Measurements from ENCODE around the gene RBM47. TPM values are rescaled to one million over a fixed set of nuclear protein-coding genes. Genes with fewer than 3 reads are reported as not detected.

Gene RBM47
- total RNA-seq, 2 experiments from 2014 or later = 1.7 to 2.6 TPM

- H3K9me3 Mint-ChIP-seq = no peaks in the 10 kb centered on the region
- peaks cover 29% of the 10 kb centered on the region for H3K4me1 Mint-ChIP-seq (ENCODE audit: low read depth)
- H3K27me3 Mint-ChIP-seq = peaks cover 35% of the 10 kb centered on the region
- POLR2A ChIA-PET = interaction anchor here (1.3 kb wide), 1 partner anchor 51 kb away, joined by 3 read pairs; no protein-coding TSS in a partner anchor
- no peaks in the 10 kb centered on the region for H3K36me3 Mint-ChIP-seq
- no peak overlapping the region for H3K27ac Mint-ChIP-seq
- H3K4me3 Mint-ChIP-seq = no peak overlapping the region
- DNase-seq = peak; percentile 51
- intact Hi-C loops (cut with micrococcal nuclease) = loop anchor here (2.0 kb wide), 1 partner anchor 41 kb away; no protein-coding TSS in a partner anchor
- CTCF ChIA-PET = interaction anchor here (0.9 kb wide), 1 partner anchor 170 kb away, joined by 3 read pairs; no protein-coding TSS in a partner anchor
Observed at GRCh38 chr4:40621592-40622512, 7.8 kb downstream of the RBM47 start.

GRCh38 chr4:40621229-40621591, 8.5 kb downstream of the RBM47 start:
- peaks cover 26% of the 10 kb centered on the region for H3K4me1 Mint-ChIP-seq (ENCODE audit: low read depth)
- no peak overlapping the region for H3K27ac Mint-ChIP-seq
- no peak for DNase-seq
- POLR2A ChIA-PET = no interaction called here
- no peaks in the 10 kb centered on the region for H3K36me3 Mint-ChIP-seq
- H3K9me3 Mint-ChIP-seq = no peaks in the 10 kb centered on the region
- CTCF ChIA-PET = no interaction called here
- H3K4me3 Mint-ChIP-seq = no peak overlapping the region
- H3K27me3 Mint-ChIP-seq = peaks cover 29% of the 10 kb centered on the region
- intact Hi-C loops (cut with micrococcal nuclease) = no loop called here

- Mint-ChIP-seq H3K36me3 (no peaks in the 10 kb centered on the region), H3K4me3 (no peak overlapping the region), H3K27me3 (peaks cover 21% of the 10 kb centered on the region), H3K27ac (no peak overlapping the region), H3K4me1 (ENCODE audit: low read depth) (peaks cover 22% of the 10 kb centered on the region), H3K9me3 (no peaks in the 10 kb centered on the region)
- CTCF ChIA-PET = no interaction called here
- intact Hi-C loops (cut with micrococcal nuclease) = no loop called here
- DNase-seq = no peak
- POLR2A ChIA-PET = no interaction called here
Observed at GRCh38 chr4:40619600-40619999, 10.1 kb downstream of the RBM47 start.

- peaks cover 22% of the 10 kb centered on the region for H3K4me1 Mint-ChIP-seq (ENCODE audit: low read depth)
- ChIA-PET POLR2A (no interaction called here), CTCF (no interaction called here)
Observed at GRCh38 chr4:40617872-40618271, 11.8 kb downstream of the RBM47 start.

GRCh38 chr4:40614031-40614430, 15.6 kb downstream of the RBM47 start:
- H3K27me3 Mint-ChIP-seq = peaks cover 3% of the 10 kb centered on the region
- no peaks in the 10 kb centered on the region for H3K9me3 Mint-ChIP-seq
- intact Hi-C loops (cut with micrococcal nuclease) = no loop called here
- POLR2A ChIA-PET = no interaction called here
- H3K27ac Mint-ChIP-seq = no peak overlapping the region
- CTCF ChIA-PET = interaction anchor here (0.7 kb wide), 1 partner anchor 26 kb away, joined by 6 read pairs; no protein-coding TSS in a partner anchor
- no peak overlapping the region for H3K4me3 Mint-ChIP-seq
- no peak for DNase-seq
- H3K36me3 Mint-ChIP-seq = no peaks in the 10 kb centered on the region
- H3K4me1 Mint-ChIP-seq (ENCODE audit: low read depth) = peaks cover 8% of the 10 kb centered on the region

More at GRCh38 chr4:40617872-40618271, 11.8 kb downstream of the RBM47 start:
- Mint-ChIP-seq H3K4me3 (no peak overlapping the region), H3K27me3 (peaks cover 17% of the 10 kb centered on the region), H3K36me3 (no peaks in the 10 kb centered on the region), H3K9me3 (no peaks in the 10 kb centered on the region), H3K27ac (no peak overlapping the region)
- DNase-seq = no peak
- intact Hi-C loops (cut with micrococcal nuclease) = no loop called here

GRCh38 chr4:40613456-40613855, 16.2 kb downstream of the RBM47 start:
- Mint-ChIP-seq H3K27ac (no peak overlapping the region), H3K36me3 (no peaks in the 10 kb centered on the region), H3K27me3 (no peaks in the 10 kb centered on the region), H3K9me3 (no peaks in the 10 kb centered on the region), H3K4me3 (no peak overlapping the region), H3K4me1 (ENCODE audit: low read depth) (peaks cover 8% of the 10 kb centered on the region)
- POLR2A ChIA-PET = no interaction called here
- DNase-seq = no peak
- CTCF ChIA-PET = interaction anchor here (0.7 to 1.1 kb wide), 2 partner anchors 25 to 121 kb away, joined by 3 to 6 read pairs; no protein-coding TSS in a partner anchor
- intact Hi-C loops (cut with micrococcal nuclease) = no loop called here

GRCh38 chr4:40612831-40613230, 16.8 kb downstream of the RBM47 start:
- CTCF ChIA-PET = interaction anchor here (0.8 to 1.1 kb wide), 2 partner anchors 121 to 285 kb away, joined by 3 read pairs; no protein-coding TSS in a partner anchor
- no peak overlapping the region for H3K4me3 Mint-ChIP-seq
- no peak overlapping the region for H3K27ac Mint-ChIP-seq
- H3K4me1 Mint-ChIP-seq (ENCODE audit: low read depth) = peaks cover 8% of the 10 kb centered on the region
- POLR2A ChIA-PET = no interaction called here
- no peak for DNase-seq
- H3K9me3 Mint-ChIP-seq = no peaks in the 10 kb centered on the region
- no peaks in the 10 kb centered on the region for H3K27me3 Mint-ChIP-seq
- H3K36me3 Mint-ChIP-seq = no peaks in the 10 kb centered on the region
- intact Hi-C loops (cut with micrococcal nuclease) = no loop called here

- H3K27me3 Mint-ChIP-seq = no peaks in the 10 kb centered on the region
- CTCF ChIA-PET = interaction anchor here (0.8 to 1.1 kb wide), 2 partner anchors 122 to 285 kb away, joined by 3 read pairs; no protein-coding TSS in a partner anchor
- H3K27ac Mint-ChIP-seq = no peak overlapping the region
- H3K4me3 Mint-ChIP-seq = no peak overlapping the region
- H3K9me3 Mint-ChIP-seq = no peaks in the 10 kb centered on the region
- no peak for DNase-seq
- intact Hi-C loops (cut with micrococcal nuclease) = no loop called here
- POLR2A ChIA-PET = no interaction called here
- H3K36me3 Mint-ChIP-seq = no peaks in the 10 kb centered on the region
- peaks cover 8% of the 10 kb centered on the region for H3K4me1 Mint-ChIP-seq (ENCODE audit: low read depth)
Observed at GRCh38 chr4:40612283-40612682, 17.4 kb downstream of the RBM47 start.

- H3K36me3 Mint-ChIP-seq = no peaks in the 10 kb centered on the region
- H3K9me3 Mint-ChIP-seq = no peaks in the 10 kb centered on the region
- H3K4me1 Mint-ChIP-seq (ENCODE audit: low read depth) = peaks cover 3% of the 10 kb centered on the region
- peaks cover 4% of the 10 kb centered on the region for H3K27me3 Mint-ChIP-seq
- no peak overlapping the region for H3K4me3 Mint-ChIP-seq
- no peak for DNase-seq
- ChIA-PET POLR2A (no interaction called here), CTCF (no interaction called here)
- intact Hi-C loops (cut with micrococcal nuclease) = no loop called here
- no peak overlapping the region for H3K27ac Mint-ChIP-seq
Observed at GRCh38 chr4:40608628-40609027, 21.0 kb downstream of the RBM47 start.

- Mint-ChIP-seq H3K9me3 (no peaks in the 10 kb centered on the region), H3K4me3 (no peak overlapping the region), H3K36me3 (no peaks in the 10 kb centered on the region), H3K4me1 (ENCODE audit: low read depth) (peaks cover 3% of the 10 kb centered on the region), H3K27ac (no peak overlapping the region), H3K27me3 (peaks cover 4% of the 10 kb centered on the region)
- POLR2A ChIA-PET = no interaction called here
- CTCF ChIA-PET = no interaction called here
- intact Hi-C loops (cut with micrococcal nuclease) = no loop called here
- DNase-seq = no peak
Observed at GRCh38 chr4:40607221-40607620, 22.4 kb downstream of the RBM47 start.

- H3K27ac Mint-ChIP-seq = no peak overlapping the region
- intact Hi-C loops (cut with micrococcal nuclease) = no loop called here
- CTCF ChIA-PET = interaction anchor here (0.5 kb wide), 1 partner anchor 55 kb away, joined by 3 read pairs; no protein-coding TSS in a partner anchor
Observed at GRCh38 chr4:40606239-40606767, 23.4 kb downstream of the RBM47 start.

GRCh38 chr4:40603281-40603680, 26.4 kb downstream of the RBM47 start:
- Mint-ChIP-seq H3K4me3 (no peak overlapping the region), H3K27ac (no peak overlapping the region), H3K27me3 (peaks cover 4% of the 10 kb centered on the region), H3K36me3 (no peaks in the 10 kb centered on the region), H3K4me1 (ENCODE audit: low read depth) (peaks cover 3% of the 10 kb centered on the region), H3K9me3 (no peaks in the 10 kb centered on the region)
- DNase-seq = no peak
- CTCF ChIA-PET = no interaction called here
- POLR2A ChIA-PET = no interaction called here
- intact Hi-C loops (cut with micrococcal nuclease) = no loop called here

More at GRCh38 chr4:40606239-40606767, 23.4 kb downstream of the RBM47 start:
- Mint-ChIP-seq H3K4me3 (no peak overlapping the region), H3K9me3 (no peaks in the 10 kb centered on the region), H3K27me3 (peaks cover 4% of the 10 kb centered on the region), H3K4me1 (ENCODE audit: low read depth) (peaks cover 3% of the 10 kb centered on the region), H3K36me3 (no peaks in the 10 kb centered on the region)
- POLR2A ChIA-PET = no interaction called here
- DNase-seq = no peak

Measured in activated CD4-positive, alpha-beta memory T cell treated with anti-CD3 and anti-CD28 coated beads for 36 hours (primary cell).